Endothelial cell of umbilical vein (primary cell): ENCODE results near the gene LSP1.

Source experiments
- CTCF ChIP-seq, 2 donors: IDR thresholded peaks; 1 replicate in 1 of 2; 2 replicates in 1 of 2; pipeline ENCODE4 v1.5.1; 2011; ENCODE audit warnings: low read length in 2 of 2, mild to moderate bottlenecking in 2 of 2, moderate library complexity in 2 of 2, control low read depth in 1 of 2, inconsistent platforms in 1 of 2, low read depth in 1 of 2; ENCODE audit not compliant: insufficient read depth in 1 of 2; ENCODE audit errors: extremely low read depth in 1 of 2
- EZH2 ChIP-seq: IDR thresholded peaks from 2 replicates; pipeline ENCODE4 v1.6.1; 2012; ENCODE audit warnings: borderline replicate concordance, low read depth, mild to moderate bottlenecking, moderate library complexity, low read length, inconsistent platforms; ENCODE audit not compliant: severe bottlenecking
- GATA2 ChIP-seq: IDR thresholded peaks from 2 replicates; pipeline ENCODE4 v1.7.0; 2011; ENCODE audit warnings: low read depth, mild to moderate bottlenecking, moderate library complexity, mixed read lengths, low read length; ENCODE audit not compliant: insufficient read length, insufficient read depth
- JUN ChIP-seq: IDR thresholded peaks from 2 replicates; pipeline ENCODE4 v1.6.1; 2011; ENCODE audit warnings: borderline replicate concordance, low read depth; ENCODE audit not compliant: insufficient read length, insufficient read depth
- MAX ChIP-seq: IDR thresholded peaks from 2 replicates; pipeline ENCODE4 v1.6.1; 2011; ENCODE audit not compliant: insufficient read depth, insufficient read length
- MYC ChIP-seq: IDR thresholded peaks from one replicate; pipeline ENCODE4 v1.6.1; 2011; ENCODE audit warnings: mild to moderate bottlenecking, low read depth, low read length
- POLR2A ChIP-seq: IDR thresholded peaks from 2 replicates; pipeline ENCODE4 v1.6.1; 2012; ENCODE audit warnings: low read depth, mild to moderate bottlenecking, control low read depth, low read length
- POLR2AphosphoS5 ChIP-seq: IDR thresholded peaks from 2 replicates; pipeline ENCODE4 v1.6.1; 2012; ENCODE audit warnings: low read depth, mild to moderate bottlenecking, control low read depth, low read length, moderate library complexity; ENCODE audit not compliant: insufficient read depth

GRCh38 chr11:1935156-1936071 is 82.5 kb downstream of the LSP1 start:
- no peak for TF ChIP-seq CTCF (IDR thresholded peaks at IDR 0.05; ENCODE audit: extremely low read depth in 1 of 2, insufficient read depth in 1 of 2, low read depth in 1 of 2, low read length in 2 of 2)
- no peak for TF ChIP-seq EZH2
- TF ChIP-seq POLR2AphosphoS5: no peak
- no peak for TF ChIP-seq GATA2
- no peak for TF ChIP-seq JUN
- no peak for TF ChIP-seq POLR2A
- TF ChIP-seq MYC: no peak
- no peak for TF ChIP-seq MAX
